MCF 10A (cell line): ENCODE results near the gene NAV3. TPM values are rescaled to one million over a fixed set of nuclear protein-coding genes. Genes with fewer than 3 reads are reported as not detected.

Experiments
- BruUV-seq: library from RNA; stranded (reverse); fragments of 400-500 nt; replicated peaks from 2 replicates; lab custom pipeline; 2021; lab: Mats Ljungman, UMichigan
- CTCF ChIA-PET: fragments of 300-600 bp; sonication (Branson Sonifier 250); formaldehyde crosslinking; extraction: SDS; loops from one replicate; lab custom pipeline; 2021; ENCODE audit warnings: antibody characterized with exemption, inconsistent platforms; lab: Yijun Ruan, JAX
- POLR2A ChIA-PET: fragments of 300-600, 350-650 bp; sonication (Branson Sonifier 250); formaldehyde crosslinking; extraction: SDS; loops from one replicate; lab custom pipeline; 2020; ENCODE audit warnings: antibody characterized with exemption, inconsistent platforms; lab: Yijun Ruan, JAX
- DNase-seq: peaks from one replicate; pipeline ENCODE4 v3.0.0-alpha.2; 2018; ENCODE audit not compliant: unreplicated experiment
- H3K27ac Mint-ChIP-seq: one replicate; pipeline ENCODE4 v1.8.0; 2022; ENCODE audit warnings: mild to moderate bottlenecking, low read depth, mixed read lengths; ENCODE audit not compliant: unreplicated experiment
- H3K27me3 Mint-ChIP-seq: one replicate; pipeline ENCODE4 v1.8.0; 2022; ENCODE audit warnings: mixed read lengths; ENCODE audit not compliant: insufficient read depth, unreplicated experiment
- H3K36me3 Mint-ChIP-seq: one replicate; pipeline ENCODE4 v1.8.0; 2022; ENCODE audit warnings: mild to moderate bottlenecking, moderate library complexity, mixed read lengths; ENCODE audit not compliant: insufficient read depth, unreplicated experiment
- H3K4me1 Mint-ChIP-seq: one replicate; pipeline ENCODE4 v1.8.0; 2022; ENCODE audit warnings: mixed read lengths; ENCODE audit not compliant: insufficient read depth, unreplicated experiment
- H3K4me3 Mint-ChIP-seq: one replicate; pipeline ENCODE4 v1.8.0; 2022; ENCODE audit warnings: mild to moderate bottlenecking, moderate library complexity, mixed read lengths; ENCODE audit not compliant: unreplicated experiment
- H3K9me3 Mint-ChIP-seq: one replicate; pipeline ENCODE4 v1.8.0; 2022; ENCODE audit warnings: mixed read lengths; ENCODE audit not compliant: unreplicated experiment
- intact Hi-C: fragments of 100-400 bp; cut with micrococcal nuclease; formaldehyde crosslinking; loops from 2 replicates; pipeline ENCODE4 v1.14.1; 2022
- total RNA-seq: library from RNA; stranded (reverse); gene quantifications from 2 replicates; pipeline ENCODE4 v1.2.3, GENCODE V29; 2022
- TF ChIP-seq, protein P1 (sequence below): fragments of 200-600 bp; IDR thresholded peaks from one replicate; pipeline ENCODE4 v1.8.0; 2022; ENCODE audit warnings: antibody characterized with exemption, mild to moderate bottlenecking; ENCODE audit not compliant: unreplicated experiment

The NAV3 gene
- total RNA-seq, 1 experiment from 2014 or later = 7.1 TPM

DNA sequence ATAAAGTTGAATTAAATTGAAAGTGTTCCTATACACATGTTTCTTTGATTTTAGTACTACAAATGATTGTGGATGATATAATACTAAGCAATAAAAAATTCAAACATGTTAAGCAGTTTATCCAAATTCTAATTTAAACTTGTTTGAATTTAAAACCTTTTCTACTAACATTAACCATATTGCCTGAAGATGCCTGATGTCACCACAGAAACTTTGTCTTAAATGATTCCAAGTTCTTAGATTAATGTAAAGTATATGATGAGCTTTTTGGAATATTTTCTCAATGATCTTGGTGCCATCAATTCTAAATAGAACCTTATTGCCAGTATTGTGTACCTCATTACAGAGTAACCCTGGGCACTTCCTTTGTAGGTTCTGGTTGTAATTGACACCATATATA, 259.6 kb downstream of the NAV3 start:
- CTCF ChIA-PET = interaction anchor here (0.7 to 1.1 kb wide), 2 partner anchors 11 to 55 kb away, joined by 3 to 4 read pairs; no protein-coding TSS in a partner anchor
- DNase-seq = no peak
- TF ChIP-seq, protein P1, sequence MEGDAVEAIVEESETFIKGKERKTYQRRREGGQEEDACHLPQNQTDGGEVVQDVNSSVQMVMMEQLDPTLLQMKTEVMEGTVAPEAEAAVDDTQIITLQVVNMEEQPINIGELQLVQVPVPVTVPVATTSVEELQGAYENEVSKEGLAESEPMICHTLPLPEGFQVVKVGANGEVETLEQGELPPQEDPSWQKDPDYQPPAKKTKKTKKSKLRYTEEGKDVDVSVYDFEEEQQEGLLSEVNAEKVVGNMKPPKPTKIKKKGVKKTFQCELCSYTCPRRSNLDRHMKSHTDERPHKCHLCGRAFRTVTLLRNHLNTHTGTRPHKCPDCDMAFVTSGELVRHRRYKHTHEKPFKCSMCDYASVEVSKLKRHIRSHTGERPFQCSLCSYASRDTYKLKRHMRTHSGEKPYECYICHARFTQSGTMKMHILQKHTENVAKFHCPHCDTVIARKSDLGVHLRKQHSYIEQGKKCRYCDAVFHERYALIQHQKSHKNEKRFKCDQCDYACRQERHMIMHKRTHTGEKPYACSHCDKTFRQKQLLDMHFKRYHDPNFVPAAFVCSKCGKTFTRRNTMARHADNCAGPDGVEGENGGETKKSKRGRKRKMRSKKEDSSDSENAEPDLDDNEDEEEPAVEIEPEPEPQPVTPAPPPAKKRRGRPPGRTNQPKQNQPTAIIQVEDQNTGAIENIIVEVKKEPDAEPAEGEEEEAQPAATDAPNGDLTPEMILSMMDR = no peak
- POLR2A ChIA-PET = no interaction called here
- no TSS peak for BruUV-seq
- Mint-ChIP-seq H3K27me3 (no peaks in the 10 kb centered on the region), H3K4me1 (peaks cover 2% of the 10 kb centered on the region), H3K4me3 (no peak overlapping the region), H3K9me3 (no peaks in the 10 kb centered on the region), H3K36me3 (no peaks in the 10 kb centered on the region), H3K27ac (no peak overlapping the region)
- intact Hi-C loops = no loop called here

- POLR2A ChIA-PET = no interaction called here
- H3K27me3 Mint-ChIP-seq = no peaks in the 10 kb centered on the region
- no peak overlapping the region for H3K4me3 Mint-ChIP-seq
- TF ChIP-seq, protein P1 = no peak
- no peak for DNase-seq
- CTCF ChIA-PET = no interaction called here
- no TSS peak for BruUV-seq
- no peaks in the 10 kb centered on the region for H3K36me3 Mint-ChIP-seq
- peaks cover 5% of the 10 kb centered on the region for H3K4me1 Mint-ChIP-seq
- intact Hi-C loops = no loop called here
- no peak overlapping the region for H3K27ac Mint-ChIP-seq
- no peaks in the 10 kb centered on the region for H3K9me3 Mint-ChIP-seq
Observed at GRCh38 chr12:78095623-78096022, 264.9 kb downstream of the NAV3 start.

GRCh38 chr12:78096909-78097597, 266.4 kb downstream of the NAV3 start:
- Mint-ChIP-seq H3K4me3 (no peak overlapping the region), H3K4me1 (peaks cover 5% of the 10 kb centered on the region), H3K27ac (no peak overlapping the region), H3K36me3 (no peaks in the 10 kb centered on the region), H3K9me3 (no peaks in the 10 kb centered on the region), H3K27me3 (no peaks in the 10 kb centered on the region)
- TF ChIP-seq, protein P1 = no peak
- DNase-seq = no peak
- BruUV-seq = no TSS peak
- CTCF ChIA-PET = interaction anchor here (0.7 to 1.3 kb wide), 2 partner anchors 98 to 99 kb away, joined by 3 to 4 read pairs; no protein-coding TSS in a partner anchor
- POLR2A ChIA-PET = no interaction called here
- intact Hi-C loops = no loop called here

GRCh38 chr12:78099806-78100205, 269.1 kb downstream of the NAV3 start:
- DNase-seq = no peak
- Mint-ChIP-seq H3K27ac (no peak overlapping the region), H3K9me3 (no peaks in the 10 kb centered on the region), H3K4me1 (peaks cover 5% of the 10 kb centered on the region), H3K27me3 (no peaks in the 10 kb centered on the region), H3K4me3 (no peak overlapping the region), H3K36me3 (no peaks in the 10 kb centered on the region)
- BruUV-seq = no TSS peak
- ChIA-PET POLR2A (no interaction called here), CTCF (interaction anchor here (0.6 kb wide), 1 partner anchor 13 kb away, joined by 3 read pairs; no protein-coding TSS in a partner anchor)
- TF ChIP-seq, protein P1 = no peak
- intact Hi-C loops = loop anchor here (5.0 kb wide), 1 partner anchor 83 kb away; no protein-coding TSS in a partner anchor
